HEK293T (cell line): Measurements from ENCODE around the gene MARF1.

Experiments used
- BHLHE40 ChIP-seq: fragments of 450-650 bp; IDR thresholded peaks from 2 replicates; pipeline ENCODE4 v1.6.1; 2016; ENCODE audit warnings: mild to moderate bottlenecking, moderate library complexity, borderline replicate concordance
- TF ChIP-seq, protein P1 (sequence below): fragments of 450-650 bp; IDR thresholded peaks from 2 replicates; pipeline ENCODE4 v1.6.1; 2016

DNA sequence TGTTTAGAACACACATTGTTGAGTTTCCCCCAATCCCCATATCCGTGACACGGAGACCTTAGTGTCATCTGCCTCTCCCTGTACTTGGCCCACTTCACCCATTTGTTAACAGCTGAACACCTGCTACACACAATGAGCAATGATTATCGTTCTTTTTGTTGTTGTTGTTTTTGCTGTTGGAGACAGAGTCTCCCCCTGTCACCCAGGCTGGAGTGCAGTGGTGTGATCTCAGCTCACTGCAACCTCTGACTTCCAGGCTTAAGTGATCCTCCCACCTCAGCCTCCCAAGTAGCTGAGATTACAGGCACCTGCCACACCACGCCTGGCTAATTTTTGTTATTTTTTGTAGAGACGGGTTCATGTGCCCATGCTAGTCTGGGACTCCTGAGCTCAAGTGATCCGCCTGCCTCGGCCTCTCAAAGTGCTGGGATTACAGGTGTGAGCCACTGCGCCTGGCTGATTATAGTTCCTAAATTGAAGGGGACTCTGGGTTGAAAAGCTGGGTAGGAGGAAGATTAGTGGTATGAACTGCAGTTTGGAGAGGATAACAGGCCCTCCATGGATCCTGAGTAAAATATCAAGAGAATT is 28.7 kb upstream of the MARF1 start:
- no peak for TF ChIP-seq BHLHE40
- TF ChIP-seq, protein P1, sequence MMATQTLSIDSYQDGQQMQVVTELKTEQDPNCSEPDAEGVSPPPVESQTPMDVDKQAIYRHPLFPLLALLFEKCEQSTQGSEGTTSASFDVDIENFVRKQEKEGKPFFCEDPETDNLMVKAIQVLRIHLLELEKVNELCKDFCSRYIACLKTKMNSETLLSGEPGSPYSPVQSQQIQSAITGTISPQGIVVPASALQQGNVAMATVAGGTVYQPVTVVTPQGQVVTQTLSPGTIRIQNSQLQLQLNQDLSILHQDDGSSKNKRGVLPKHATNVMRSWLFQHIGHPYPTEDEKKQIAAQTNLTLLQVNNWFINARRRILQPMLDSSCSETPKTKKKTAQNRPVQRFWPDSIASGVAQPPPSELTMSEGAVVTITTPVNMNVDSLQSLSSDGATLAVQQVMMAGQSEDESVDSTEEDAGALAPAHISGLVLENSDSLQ, result no peak
